Measurements from ENCODE around the gene RPL31. TPM values are rescaled to one million over a fixed set of nuclear protein-coding genes. Genes with fewer than 3 reads are reported as not detected.

RPL31 gene
- total RNA-seq, 4 donors from 2014 or later = 1,177 to 1,447 (median 1,367) TPM

DNA sequence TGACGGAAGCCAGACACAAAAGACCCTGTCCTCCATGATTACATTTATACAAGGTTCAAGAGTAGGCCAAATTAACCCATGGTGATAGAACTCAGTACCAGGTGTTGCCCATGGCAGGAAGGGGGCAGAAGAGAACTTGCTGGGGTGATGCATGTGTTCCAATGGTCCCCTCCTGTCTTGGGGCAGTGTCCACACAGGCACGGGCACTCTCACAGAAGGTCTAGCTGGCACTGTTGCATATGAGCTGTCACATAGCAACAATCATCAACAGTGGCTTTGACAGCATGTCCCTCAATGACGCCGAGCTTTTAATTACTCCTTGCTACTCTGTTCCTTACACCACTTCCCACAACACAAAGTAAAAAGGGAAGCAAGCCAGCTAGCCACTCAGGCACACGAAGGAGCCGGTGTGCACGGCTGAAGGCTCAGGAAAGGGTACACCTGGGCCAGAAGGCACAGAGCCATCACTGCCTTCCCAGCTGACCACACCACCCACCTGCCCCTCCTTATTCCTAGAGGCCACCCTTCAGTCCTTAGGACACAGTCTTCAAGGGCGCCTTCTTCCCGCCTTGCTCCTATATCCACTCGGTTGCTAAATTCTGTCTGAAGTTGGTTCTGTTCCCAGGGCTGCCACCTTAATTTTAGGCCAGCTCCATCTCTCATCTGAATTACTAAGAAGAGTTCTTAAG lies 28.9 kb downstream of the RPL31 start:
- TF ChIP-seq, protein P1, sequence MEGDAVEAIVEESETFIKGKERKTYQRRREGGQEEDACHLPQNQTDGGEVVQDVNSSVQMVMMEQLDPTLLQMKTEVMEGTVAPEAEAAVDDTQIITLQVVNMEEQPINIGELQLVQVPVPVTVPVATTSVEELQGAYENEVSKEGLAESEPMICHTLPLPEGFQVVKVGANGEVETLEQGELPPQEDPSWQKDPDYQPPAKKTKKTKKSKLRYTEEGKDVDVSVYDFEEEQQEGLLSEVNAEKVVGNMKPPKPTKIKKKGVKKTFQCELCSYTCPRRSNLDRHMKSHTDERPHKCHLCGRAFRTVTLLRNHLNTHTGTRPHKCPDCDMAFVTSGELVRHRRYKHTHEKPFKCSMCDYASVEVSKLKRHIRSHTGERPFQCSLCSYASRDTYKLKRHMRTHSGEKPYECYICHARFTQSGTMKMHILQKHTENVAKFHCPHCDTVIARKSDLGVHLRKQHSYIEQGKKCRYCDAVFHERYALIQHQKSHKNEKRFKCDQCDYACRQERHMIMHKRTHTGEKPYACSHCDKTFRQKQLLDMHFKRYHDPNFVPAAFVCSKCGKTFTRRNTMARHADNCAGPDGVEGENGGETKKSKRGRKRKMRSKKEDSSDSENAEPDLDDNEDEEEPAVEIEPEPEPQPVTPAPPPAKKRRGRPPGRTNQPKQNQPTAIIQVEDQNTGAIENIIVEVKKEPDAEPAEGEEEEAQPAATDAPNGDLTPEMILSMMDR (IDR thresholded peaks at IDR 0.05) = no peak
- DNase-seq (ENCODE audit: low spot score) (no peak), ATAC-seq (ENCODE audit: low FRiP score) (no peak)

- TF ChIP-seq, protein P1 (IDR thresholded peaks at IDR 0.05) = no peak
- DNase-seq (ENCODE audit: low spot score) (no peak), ATAC-seq (ENCODE audit: low FRiP score) (no peak)
Measured at GRCh38 chr2:101032084-101032776, 30.1 kb downstream of the RPL31 start.

DNA sequence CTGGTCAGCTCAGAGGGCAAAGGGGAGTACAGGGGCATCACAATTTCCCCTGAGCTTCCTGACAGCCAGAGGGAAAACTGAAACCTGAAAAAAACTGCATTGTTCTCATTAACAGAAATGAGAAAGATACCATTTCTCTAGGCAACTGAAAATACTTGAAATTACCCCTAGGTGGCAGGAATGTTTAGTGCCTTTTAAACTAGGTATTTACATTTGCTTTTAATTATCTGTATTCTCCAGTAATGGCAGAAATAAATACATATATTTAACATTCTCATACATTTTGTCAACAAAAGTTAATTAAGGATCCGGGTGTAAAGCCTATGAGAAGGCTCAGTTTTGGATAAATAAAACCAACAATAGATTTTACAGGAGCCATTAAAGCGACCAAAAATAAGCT lies 34.5 kb downstream of the RPL31 start:
- DNase-seq (ENCODE audit: low spot score) (no peak), ATAC-seq (ENCODE audit: low FRiP score) (no peak)
- TF ChIP-seq, protein P1 (IDR thresholded peaks at IDR 0.05) = no peak

DNA sequence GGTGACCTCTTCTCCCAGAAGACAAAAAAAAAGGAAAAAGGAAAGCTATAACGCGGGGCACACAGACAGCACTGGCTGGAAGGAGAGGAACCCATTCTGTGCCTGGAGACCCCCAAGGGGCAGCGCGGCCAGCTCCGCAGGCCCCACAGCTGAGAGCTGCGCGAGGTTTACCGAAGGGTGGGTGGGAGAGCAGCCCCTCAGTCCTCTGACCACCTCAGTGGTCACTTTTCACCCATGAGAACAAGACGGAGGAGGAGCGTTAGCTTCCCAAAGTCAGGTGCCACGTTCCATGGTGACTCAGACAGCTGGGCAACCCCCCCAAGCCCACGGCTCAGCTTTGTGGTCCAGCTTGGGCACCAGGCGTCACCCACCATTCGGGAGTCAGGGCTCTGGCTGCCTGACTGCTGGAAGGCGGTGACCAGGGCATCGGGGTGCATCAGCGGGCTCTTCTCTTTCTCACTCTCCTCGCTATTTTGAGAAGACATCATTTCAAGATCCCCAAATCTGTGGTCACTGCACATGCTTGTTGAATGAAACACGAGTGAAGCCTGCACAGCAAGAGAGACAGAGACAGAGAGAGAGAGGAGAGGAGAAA lies 35.2 kb downstream of the RPL31 start:
- TF ChIP-seq, protein P1 (IDR thresholded peaks at IDR 0.05) = no peak
- ATAC-seq (ENCODE audit: low FRiP score) (no peak), DNase-seq (ENCODE audit: low spot score) (no peak)

GRCh38 chr2:101038455-101039255 lies 36.6 kb downstream of the RPL31 start:
- ATAC-seq (ENCODE audit: low FRiP score) (no peak), DNase-seq (ENCODE audit: low spot score) (no peak)
- TF ChIP-seq, protein P1 (IDR thresholded peaks at IDR 0.05) = no peak

DNA sequence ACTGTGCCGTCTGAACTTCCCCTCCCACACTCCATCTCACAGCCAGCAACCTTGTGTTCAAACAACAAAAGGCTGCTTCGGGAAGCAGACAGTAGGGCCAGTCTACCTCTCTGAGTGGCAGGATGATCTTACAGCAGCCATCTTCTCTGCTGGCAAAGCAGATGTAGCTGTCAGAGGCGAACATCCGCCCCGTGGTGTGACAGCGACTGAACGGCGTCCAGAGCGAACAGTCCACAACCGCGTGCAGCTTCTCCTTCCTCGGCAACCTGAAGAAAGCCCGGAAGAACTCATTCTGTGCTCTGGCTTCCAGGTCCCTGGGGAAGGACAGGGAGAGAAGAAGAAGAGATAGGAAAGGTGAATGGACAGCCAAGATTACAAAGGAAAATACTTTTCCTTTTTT lies 38.0 kb downstream of the RPL31 start:
- TF ChIP-seq, protein P1 (IDR thresholded peaks at IDR 0.05) = no peak
- DNase-seq (ENCODE audit: low spot score) = no peak
- no peak for ATAC-seq (ENCODE audit: low FRiP score)
